Muscle of arm (tissue), 12 donors: ENCODE measurements around the gene INTU. TPM values are rescaled to one million over a fixed set of nuclear protein-coding genes. Genes with fewer than 3 reads are reported as not detected.

ENCODE experiments used
- DNase-seq: peaks from one replicate; pipeline ENCODE4 v3.0.0-alpha.2; 2013
- polyA plus RNA-seq, 12 donors: library from polyadenylated mRNA; unstranded; fragments of 120-200 nt; gene quantifications; one replicate each; pipeline ENCODE4 v1.2.1, GENCODE V29; 2013; ENCODE audit not compliant: insufficient read length in 12 of 12

INTU gene
- polyA plus RNA-seq, 12 donors: 6.7 to 19.8 (median 10.6) TPM; not detected in 1

- DNase-seq: no peak
Observed at GRCh38 chr4:127741247-127741646, 108.5 kb downstream of the INTU start.

GRCh38 chr4:127747883-127748282, 115.1 kb downstream of the INTU start:
- DNase-seq: no peak

- DNase-seq: no peak
Observed at GRCh38 chr4:127748957-127749356, 116.2 kb downstream of the INTU start.

GRCh38 chr4:127756906-127757305, 124.1 kb downstream of the INTU start:
- no peak for DNase-seq

- no peak for DNase-seq
Observed at GRCh38 chr4:127759228-127759820, 126.6 kb downstream of the INTU start.

- DNase-seq: no peak
Observed at GRCh38 chr4:127759893-127760292, 127.1 kb downstream of the INTU start.

GRCh38 chr4:127771535-127772275, 138.9 kb downstream of the INTU start:
- no peak for DNase-seq

- no peak for DNase-seq
Observed at GRCh38 chr4:127772769-127773671, 140.3 kb downstream of the INTU start.

GRCh38 chr4:127775843-127776242, 143.1 kb downstream of the INTU start:
- no peak for DNase-seq

Other genes starting within 250 kb of the INTU start
- under 1 TPM in 1 of 12 donors, not detected in 11; 0.09 TPM for gene SLC25A31, start 97.4 kb downstream of the INTU start, polyA plus RNA-seq
- 100 to 1,000 TPM in 1 of 12 donors, 1 to 10 TPM in 10, not detected in 1; 6.2 to 130 (median 7.6) TPM for gene HSPA4L, start 149.4 kb downstream of the INTU start, polyA plus RNA-seq
- gene PLK4, start 247.9 kb downstream of the INTU start, polyA plus RNA-seq: 10 to 100 TPM in 8 of 12 donors, 1 to 10 TPM in 3, not detected in 1; 6.2 to 21.0 (median 14.7) TPM